Measurements from ENCODE around the gene TIMM44. TPM values are rescaled to one million over a fixed set of nuclear protein-coding genes. Genes with fewer than 3 reads are reported as not detected.

The TIMM44 gene
- total RNA-seq, 1 experiment from 2014 or later: 153 TPM

DNA sequence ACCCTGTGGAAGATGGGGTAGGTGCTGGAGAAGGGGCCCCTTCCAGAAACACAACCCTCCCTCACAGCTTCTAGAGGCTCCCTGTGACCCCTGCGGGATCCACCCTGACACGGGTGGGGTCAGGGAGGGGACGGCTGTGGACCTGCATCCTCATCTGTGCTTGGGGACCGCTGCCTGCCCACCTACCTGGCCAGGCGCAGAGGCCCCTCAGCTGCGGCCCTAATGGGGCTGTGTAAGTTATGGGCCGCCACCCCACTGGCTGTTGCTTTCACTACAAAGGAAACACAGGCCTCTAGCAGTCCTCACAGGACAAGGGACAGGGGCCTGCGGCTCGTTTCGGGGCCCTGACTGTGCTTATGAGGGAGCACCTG is 10.6 kb downstream of the TIMM44 start:
- POLR2A ChIA-PET (ENCODE audit: low non-redundant PET): no interaction called here

DNA sequence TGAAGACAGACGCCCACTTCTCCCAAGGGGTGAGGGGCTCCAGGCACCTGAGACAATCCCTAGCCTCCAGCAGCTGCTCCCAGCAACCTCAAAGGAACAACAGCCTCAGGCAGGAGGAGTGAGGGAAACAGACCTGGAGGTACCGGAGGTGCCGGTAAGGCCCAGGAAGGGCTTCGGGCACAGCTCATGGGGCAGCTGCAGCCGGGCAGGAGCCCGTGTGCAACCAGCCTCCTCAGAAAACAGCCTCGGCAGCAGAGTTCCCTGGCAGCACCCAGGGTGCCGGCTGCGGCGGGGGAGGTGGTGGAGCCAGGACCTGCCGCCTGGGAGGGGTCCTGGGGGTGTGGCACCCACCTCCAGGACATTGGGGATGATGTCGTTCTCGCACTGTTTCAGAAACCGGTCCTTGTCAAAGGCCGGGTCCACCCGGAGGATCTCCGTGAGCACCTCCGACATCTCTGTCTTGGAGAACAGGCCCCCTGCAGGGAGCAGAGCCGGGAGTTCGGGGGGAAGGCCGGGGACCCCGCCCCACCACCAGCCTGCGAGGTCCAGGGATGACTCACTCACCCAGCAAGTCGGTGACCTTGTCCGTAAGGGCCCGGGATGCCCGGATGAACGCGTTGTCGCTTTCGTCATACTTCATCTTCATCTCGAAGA is 11.1 kb downstream of the TIMM44 start:
- intact Hi-C loops (cut with micrococcal nuclease; ENCODE audit: unreplicated experiment): no loop called here
- H3K4me3 ChIP-seq (ENCODE audit: low read depth, low read length, poor library complexity, severe bottlenecking): no peak overlapping the region
- no peak for DNase-seq (ENCODE audit: low spot score)
- H3K27ac ChIP-seq (ENCODE audit: low read depth, low read length, poor library complexity, severe bottlenecking): no peak overlapping the region
- no peaks in the 10 kb centered on the region for H3K27me3 ChIP-seq (replicated peaks; ENCODE audit: insufficient read depth, low read depth, low read length, poor library complexity)
- BruUV-seq (replicated peaks): no TSS peak
- TF ChIP-seq, protein P1, sequence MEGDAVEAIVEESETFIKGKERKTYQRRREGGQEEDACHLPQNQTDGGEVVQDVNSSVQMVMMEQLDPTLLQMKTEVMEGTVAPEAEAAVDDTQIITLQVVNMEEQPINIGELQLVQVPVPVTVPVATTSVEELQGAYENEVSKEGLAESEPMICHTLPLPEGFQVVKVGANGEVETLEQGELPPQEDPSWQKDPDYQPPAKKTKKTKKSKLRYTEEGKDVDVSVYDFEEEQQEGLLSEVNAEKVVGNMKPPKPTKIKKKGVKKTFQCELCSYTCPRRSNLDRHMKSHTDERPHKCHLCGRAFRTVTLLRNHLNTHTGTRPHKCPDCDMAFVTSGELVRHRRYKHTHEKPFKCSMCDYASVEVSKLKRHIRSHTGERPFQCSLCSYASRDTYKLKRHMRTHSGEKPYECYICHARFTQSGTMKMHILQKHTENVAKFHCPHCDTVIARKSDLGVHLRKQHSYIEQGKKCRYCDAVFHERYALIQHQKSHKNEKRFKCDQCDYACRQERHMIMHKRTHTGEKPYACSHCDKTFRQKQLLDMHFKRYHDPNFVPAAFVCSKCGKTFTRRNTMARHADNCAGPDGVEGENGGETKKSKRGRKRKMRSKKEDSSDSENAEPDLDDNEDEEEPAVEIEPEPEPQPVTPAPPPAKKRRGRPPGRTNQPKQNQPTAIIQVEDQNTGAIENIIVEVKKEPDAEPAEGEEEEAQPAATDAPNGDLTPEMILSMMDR (conservative IDR thresholded peaks at IDR 0.05; ENCODE audit: low read depth, low read length): no peak
- no peak for TF ChIP-seq EZH2 (IDR thresholded peaks at IDR 0.05; ENCODE audit: borderline replicate concordance, low read depth, low read length, poor library complexity, severe bottlenecking)
- H3K9me3 ChIP-seq (ENCODE audit: low read depth, low read length, poor library complexity, severe bottlenecking): no peaks in the 10 kb centered on the region
- CTCF ChIA-PET: no interaction called here
- POLR2A ChIA-PET (ENCODE audit: low non-redundant PET): no interaction called here
- peaks cover 70% of the 10 kb centered on the region for H3K36me3 ChIP-seq (ENCODE audit: insufficient read depth, low read length, poor library complexity, severe bottlenecking)
- H3K4me1 ChIP-seq (ENCODE audit: insufficient read depth, low read length, poor library complexity, severe bottlenecking): peaks cover 17% of the 10 kb centered on the region

More for the DNA sequence above, 10.6 kb downstream of the TIMM44 start:
- Histone ChIP-seq H3K27me3 (replicated peaks; ENCODE audit: insufficient read depth, low read depth, low read length, poor library complexity) (no peaks in the 10 kb centered on the region), H3K27ac (ENCODE audit: low read depth, low read length, poor library complexity, severe bottlenecking) (no peak overlapping the region), H3K36me3 (ENCODE audit: insufficient read depth, low read length, poor library complexity, severe bottlenecking) (peaks cover 75% of the 10 kb centered on the region), H3K4me1 (ENCODE audit: insufficient read depth, low read length, poor library complexity, severe bottlenecking) (peaks cover 17% of the 10 kb centered on the region), H3K9me3 (ENCODE audit: low read depth, low read length, poor library complexity, severe bottlenecking) (no peaks in the 10 kb centered on the region), H3K4me3 (ENCODE audit: low read depth, low read length, poor library complexity, severe bottlenecking) (no peak overlapping the region)
- no peak for TF ChIP-seq EZH2 (IDR thresholded peaks at IDR 0.05; ENCODE audit: borderline replicate concordance, low read depth, low read length, poor library complexity, severe bottlenecking)
- TF ChIP-seq, protein P1 (conservative IDR thresholded peaks at IDR 0.05; ENCODE audit: low read depth, low read length): no peak
- CTCF ChIA-PET: no interaction called here
- intact Hi-C loops (cut with micrococcal nuclease; ENCODE audit: unreplicated experiment): no loop called here
- no TSS peak for BruUV-seq (replicated peaks)
- DNase-seq (ENCODE audit: low spot score): no peak

DNA sequence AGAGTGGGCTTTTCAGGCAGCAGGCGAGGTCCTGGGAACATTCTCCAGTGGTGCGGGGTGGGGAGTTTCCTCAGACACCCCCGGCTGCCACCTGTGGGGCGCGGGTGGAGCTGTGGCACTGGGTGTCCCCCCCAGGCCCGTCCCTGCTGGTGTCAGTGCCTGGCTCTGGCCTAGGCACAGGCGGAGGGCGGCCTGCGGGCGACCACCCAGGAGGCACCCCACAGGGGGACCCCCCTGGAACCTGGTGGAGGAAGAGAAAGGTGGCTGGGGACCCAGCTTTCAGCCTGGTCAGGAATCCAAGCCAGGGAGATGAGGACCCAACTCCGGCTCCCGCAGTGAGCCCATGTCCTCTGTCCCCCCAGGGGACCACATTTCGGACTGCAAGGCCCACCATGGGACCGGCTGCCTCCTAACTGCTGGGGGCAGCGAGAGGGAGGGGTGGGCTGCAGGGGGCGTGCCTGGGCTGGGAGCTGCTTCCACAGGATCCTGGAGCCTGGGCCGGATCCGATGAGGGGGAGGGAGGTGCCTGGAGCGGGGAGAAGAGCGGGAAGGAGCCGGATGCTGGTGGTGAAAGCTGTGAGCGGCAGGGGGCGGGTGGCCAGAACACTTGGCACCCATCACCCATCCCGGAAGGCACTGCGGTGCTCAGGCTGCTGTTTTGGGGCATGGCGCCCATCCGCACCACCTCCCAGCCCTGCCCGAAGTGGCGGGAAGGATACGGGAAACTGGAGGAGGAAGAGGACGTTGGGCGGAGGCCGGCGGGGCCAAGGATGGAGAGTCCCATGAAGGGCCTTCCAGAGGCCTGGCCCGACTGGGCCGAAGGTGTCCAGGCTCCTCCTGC is 12.0 kb downstream of the TIMM44 start:
- ChIA-PET POLR2A (ENCODE audit: low non-redundant PET) (no interaction called here), CTCF (no interaction called here)
- BruUV-seq (replicated peaks): no TSS peak
- TF ChIP-seq, protein P1 (conservative IDR thresholded peaks at IDR 0.05; ENCODE audit: low read depth, low read length): no peak
- TF ChIP-seq EZH2 (IDR thresholded peaks at IDR 0.05; ENCODE audit: borderline replicate concordance, low read depth, low read length, poor library complexity, severe bottlenecking): no peak
- intact Hi-C loops (cut with micrococcal nuclease; ENCODE audit: unreplicated experiment): no loop called here
- Histone ChIP-seq H3K27me3 (replicated peaks; ENCODE audit: insufficient read depth, low read depth, low read length, poor library complexity) (no peaks in the 10 kb centered on the region), H3K36me3 (ENCODE audit: insufficient read depth, low read length, poor library complexity, severe bottlenecking) (peaks cover 64% of the 10 kb centered on the region), H3K4me1 (ENCODE audit: insufficient read depth, low read length, poor library complexity, severe bottlenecking) (peaks cover 18% of the 10 kb centered on the region), H3K9me3 (ENCODE audit: low read depth, low read length, poor library complexity, severe bottlenecking) (no peaks in the 10 kb centered on the region), H3K4me3 (ENCODE audit: low read depth, low read length, poor library complexity, severe bottlenecking) (no peak overlapping the region), H3K27ac (ENCODE audit: low read depth, low read length, poor library complexity, severe bottlenecking) (peak overlapping the region; percentile 16)
- DNase-seq (ENCODE audit: low spot score): no peak

Data from A673 (cell line).